Measurements from ENCODE around the gene TEX48. TPM values are rescaled to one million over a fixed set of nuclear protein-coding genes. Genes with fewer than 3 reads are reported as not detected.
A peak's percentile ranks its signal among the peaks of the same experiment; 100 is the strongest.

TEX48 gene
- total RNA-seq, 4 donors from 2014 or later: not detected

- no peak for DNase-seq (ENCODE audit: low spot score)
- TF ChIP-seq, protein P1, sequence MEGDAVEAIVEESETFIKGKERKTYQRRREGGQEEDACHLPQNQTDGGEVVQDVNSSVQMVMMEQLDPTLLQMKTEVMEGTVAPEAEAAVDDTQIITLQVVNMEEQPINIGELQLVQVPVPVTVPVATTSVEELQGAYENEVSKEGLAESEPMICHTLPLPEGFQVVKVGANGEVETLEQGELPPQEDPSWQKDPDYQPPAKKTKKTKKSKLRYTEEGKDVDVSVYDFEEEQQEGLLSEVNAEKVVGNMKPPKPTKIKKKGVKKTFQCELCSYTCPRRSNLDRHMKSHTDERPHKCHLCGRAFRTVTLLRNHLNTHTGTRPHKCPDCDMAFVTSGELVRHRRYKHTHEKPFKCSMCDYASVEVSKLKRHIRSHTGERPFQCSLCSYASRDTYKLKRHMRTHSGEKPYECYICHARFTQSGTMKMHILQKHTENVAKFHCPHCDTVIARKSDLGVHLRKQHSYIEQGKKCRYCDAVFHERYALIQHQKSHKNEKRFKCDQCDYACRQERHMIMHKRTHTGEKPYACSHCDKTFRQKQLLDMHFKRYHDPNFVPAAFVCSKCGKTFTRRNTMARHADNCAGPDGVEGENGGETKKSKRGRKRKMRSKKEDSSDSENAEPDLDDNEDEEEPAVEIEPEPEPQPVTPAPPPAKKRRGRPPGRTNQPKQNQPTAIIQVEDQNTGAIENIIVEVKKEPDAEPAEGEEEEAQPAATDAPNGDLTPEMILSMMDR (IDR thresholded peaks at IDR 0.05): no peak
- ATAC-seq (ENCODE audit: low FRiP score): no peak
Measured at GRCh38 chr9:114722937-114723620, 41.1 kb upstream of the TEX48 start.

GRCh38 chr9:114722081-114722621, 40.2 kb upstream of the TEX48 start:
- ATAC-seq (ENCODE audit: low FRiP score) (no peak), DNase-seq (ENCODE audit: low spot score) (no peak)
- TF ChIP-seq, protein P1 (IDR thresholded peaks at IDR 0.05): no peak

GRCh38 chr9:114721491-114722079, 39.6 kb upstream of the TEX48 start:
- DNase-seq (ENCODE audit: low spot score) (no peak), ATAC-seq (ENCODE audit: low FRiP score) (peak; percentile 42)
- TF ChIP-seq, protein P1 (IDR thresholded peaks at IDR 0.05): no peak

DNA sequence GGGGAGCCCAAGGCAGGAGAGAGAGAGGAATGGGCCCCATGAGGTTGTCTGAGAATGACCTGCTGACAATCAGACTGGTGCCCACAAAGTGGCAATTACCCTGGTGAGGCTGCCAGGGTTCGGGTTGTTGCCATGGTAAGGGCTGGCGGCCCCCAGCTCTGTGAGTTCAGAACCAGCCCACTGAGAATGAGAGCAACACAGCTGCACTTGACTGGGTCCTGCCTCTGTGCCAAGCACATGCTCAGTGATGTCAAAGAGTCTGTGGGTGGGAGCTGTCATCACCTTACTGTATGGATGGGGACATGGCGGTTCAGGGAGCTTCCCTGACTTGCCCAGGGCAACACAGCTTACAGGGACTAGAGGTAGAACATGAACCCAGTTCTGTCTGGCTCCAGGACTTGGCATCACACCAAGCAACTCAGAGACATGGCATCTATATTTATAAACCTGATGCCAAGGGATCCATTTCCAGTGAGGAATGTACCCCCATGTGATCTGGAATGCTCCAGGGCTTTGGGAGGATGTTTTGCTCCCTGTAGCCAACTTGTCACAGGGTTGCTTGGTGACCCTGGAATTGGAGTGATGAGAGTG, 38.2 kb upstream of the TEX48 start:
- ATAC-seq (ENCODE audit: low FRiP score): no peak
- no peak for DNase-seq (ENCODE audit: low spot score)
- TF ChIP-seq, protein P1 (IDR thresholded peaks at IDR 0.05): no peak

GRCh38 chr9:114719290-114719689, 37.3 kb upstream of the TEX48 start:
- TF ChIP-seq, protein P1 (IDR thresholded peaks at IDR 0.05): no peak

DNA sequence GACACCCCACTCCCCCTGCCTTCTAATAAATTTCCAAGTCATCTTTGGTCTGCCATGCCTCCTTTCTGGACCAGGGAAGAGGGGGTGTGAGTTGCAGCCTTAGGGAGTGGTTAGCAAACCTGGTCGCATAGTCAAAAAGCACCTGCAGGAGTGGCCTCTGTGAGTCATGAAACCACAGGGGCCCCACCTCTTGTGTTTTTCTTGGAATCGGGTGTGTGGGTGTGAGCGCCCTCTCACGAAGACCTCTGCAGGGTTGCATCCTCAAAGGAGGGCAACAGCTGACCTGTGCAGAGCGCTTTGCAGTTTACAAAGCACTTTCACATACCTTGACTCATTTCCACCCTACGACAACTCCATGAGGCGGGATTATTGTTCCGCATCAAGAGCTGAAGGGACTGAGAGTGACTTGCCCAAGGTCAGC, 36.8 kb upstream of the TEX48 start:
- DNase-seq (ENCODE audit: low spot score) (no peak), ATAC-seq (ENCODE audit: low FRiP score) (no peak)
- TF ChIP-seq, protein P1 (IDR thresholded peaks at IDR 0.05): no peak

More at GRCh38 chr9:114719290-114719689, 37.3 kb upstream of the TEX48 start:
- no peak for ATAC-seq (ENCODE audit: low FRiP score)
- DNase-seq (ENCODE audit: low spot score): no peak

Measured in omental fat pad (tissue), 4 donors.